HK-2 (cell line): Measurements from ENCODE around the gene HIP1R.

Source experiments
- DNase-seq: peaks from one replicate; pipeline ENCODE4 v3.0.0-alpha.2; 2018; ENCODE audit not compliant: unreplicated experiment

Gene HIP1R

DNA sequence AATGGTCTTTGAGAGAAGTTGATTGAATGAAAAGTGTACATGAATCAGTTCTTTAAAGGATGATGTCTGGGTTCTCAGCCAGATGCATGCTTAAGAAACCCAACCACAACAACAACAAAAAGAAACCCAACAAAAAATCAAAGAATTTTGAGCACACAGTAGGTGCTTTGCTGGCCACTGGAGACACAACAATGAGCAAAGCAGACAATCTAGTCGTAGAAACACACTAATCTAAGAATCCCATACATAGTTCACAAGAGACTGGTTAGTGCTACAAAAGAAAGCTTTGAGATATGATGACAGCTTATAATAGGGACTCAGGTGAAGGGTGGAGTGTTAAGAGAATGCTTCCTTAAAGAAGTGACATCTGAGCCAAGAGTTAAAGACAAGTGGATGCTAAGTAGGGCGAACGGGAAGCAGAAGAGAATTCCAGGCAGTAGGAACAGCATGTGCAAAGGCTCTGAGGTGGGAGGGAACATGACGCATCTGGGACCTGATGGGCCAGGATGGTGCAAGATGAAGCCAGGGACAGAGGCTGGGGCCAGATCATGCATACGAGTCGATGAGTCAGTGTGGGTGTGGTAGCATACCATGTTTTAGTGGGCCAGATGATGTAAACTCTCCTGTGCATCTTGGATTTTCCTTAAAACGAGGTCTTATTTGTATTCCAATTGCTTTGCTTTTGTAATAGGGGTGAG lies 4.6 kb upstream of the HIP1R start:
- peak; percentile 39 for DNase-seq

- DNase-seq, result peak; percentile 62
Measured at GRCh38 chr12:122834104-122834920, 945 bp upstream of the HIP1R start.

DNA sequence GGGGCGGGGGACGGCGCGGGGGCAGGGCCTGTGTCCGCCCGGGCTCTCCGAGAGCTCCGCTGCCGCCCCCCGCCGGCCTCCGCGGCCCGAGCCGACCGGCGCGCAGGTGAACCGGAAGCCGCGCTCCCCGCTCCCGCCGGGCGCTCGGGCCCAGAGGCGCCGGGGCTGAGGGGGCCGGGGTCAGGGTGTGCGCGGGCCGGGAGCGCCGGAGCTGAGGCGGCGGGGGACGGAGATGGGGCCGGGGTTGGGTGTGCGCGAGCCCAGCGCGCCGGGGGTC lies 431 bp downstream of the HIP1R start:
- DNase-seq, result peak; percentile 38

GRCh38 chr12:122836027-122836921 lies 1.0 kb downstream of the HIP1R start:
- DNase-seq, result peak; percentile 52

DNA sequence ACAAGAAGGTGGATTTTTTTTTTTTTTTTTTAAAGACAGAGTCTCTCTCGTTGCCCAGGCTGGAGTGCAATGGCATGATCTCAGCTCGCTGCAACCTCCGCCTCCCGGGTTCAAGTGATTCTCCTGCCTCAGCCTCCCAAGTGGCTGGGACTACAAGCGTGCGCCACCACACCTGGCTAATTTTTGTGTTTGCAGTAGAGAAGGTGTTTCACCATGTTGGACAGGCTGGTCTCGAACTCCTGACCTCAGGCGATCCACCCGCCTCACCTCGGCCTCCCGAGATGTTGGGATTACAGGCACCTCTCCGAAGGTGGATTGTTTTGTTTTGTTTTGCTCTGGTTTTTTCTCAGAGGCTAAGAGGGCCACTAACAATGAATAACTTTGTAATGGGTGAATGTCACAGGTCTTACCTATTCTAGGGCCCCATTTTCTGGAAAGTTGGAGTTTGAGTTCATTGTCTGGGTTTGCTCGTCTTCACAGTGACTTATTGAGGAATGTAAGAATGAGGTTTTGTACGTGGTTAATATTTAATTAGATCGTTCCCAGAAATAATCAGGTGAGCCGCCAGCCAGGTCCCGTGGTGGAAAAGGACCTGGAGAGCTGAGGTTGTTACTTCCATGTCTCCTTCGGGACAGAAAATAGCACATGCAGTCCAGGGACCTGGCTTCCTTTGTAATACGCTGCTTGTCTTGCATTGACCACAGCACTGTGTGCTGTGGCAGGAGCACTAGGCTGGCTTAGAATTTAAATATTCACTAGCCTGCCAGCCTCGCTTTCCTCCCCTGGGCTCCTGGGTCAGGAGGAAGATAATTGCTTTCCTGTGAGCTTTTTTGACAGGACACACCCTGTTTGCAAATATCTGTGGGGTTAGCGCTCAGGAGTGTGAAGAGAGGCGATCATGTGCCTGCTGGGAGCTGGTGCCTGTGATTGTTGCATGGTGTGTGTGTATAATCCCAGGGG lies 2.3 kb downstream of the HIP1R start:
- peak; percentile 68 for DNase-seq

GRCh38 chr12:122838841-122839240 lies 3.6 kb downstream of the HIP1R start:
- DNase-seq, result no peak

DNA sequence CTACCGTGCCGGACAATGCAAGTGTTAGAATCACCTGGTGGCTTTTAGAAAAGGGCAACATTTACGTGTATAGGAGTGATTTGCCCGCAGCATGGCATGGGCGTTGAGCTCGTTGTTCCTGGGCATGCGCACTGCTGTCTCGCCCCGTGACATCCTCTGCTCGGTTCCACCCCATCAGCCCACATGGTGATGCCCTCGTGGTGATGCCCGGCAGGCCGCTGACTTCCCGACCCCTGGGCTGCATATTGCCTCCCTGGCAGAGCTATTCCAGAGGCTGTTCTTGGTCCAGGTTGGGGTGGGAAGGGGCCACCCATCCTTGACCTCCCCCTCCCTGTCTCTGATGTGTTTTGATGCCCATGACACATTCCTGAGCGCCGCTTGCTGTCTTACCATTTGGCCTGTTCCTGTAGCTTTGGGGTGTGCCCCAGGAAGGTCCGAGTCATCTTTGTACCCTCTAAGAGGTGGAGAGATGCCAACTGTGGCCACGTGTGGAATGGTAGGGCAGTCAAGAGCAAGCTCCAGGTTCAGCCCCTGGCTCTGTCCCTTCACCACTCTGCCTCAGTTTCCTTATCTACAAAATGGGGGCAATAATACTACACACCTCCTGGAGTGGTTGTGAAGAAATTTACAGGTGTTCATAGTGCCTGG lies 4.8 kb downstream of the HIP1R start:
- no peak for DNase-seq

- DNase-seq, result no peak
Measured at GRCh38 chr12:122840580-122841513, 5.6 kb downstream of the HIP1R start.

DNA sequence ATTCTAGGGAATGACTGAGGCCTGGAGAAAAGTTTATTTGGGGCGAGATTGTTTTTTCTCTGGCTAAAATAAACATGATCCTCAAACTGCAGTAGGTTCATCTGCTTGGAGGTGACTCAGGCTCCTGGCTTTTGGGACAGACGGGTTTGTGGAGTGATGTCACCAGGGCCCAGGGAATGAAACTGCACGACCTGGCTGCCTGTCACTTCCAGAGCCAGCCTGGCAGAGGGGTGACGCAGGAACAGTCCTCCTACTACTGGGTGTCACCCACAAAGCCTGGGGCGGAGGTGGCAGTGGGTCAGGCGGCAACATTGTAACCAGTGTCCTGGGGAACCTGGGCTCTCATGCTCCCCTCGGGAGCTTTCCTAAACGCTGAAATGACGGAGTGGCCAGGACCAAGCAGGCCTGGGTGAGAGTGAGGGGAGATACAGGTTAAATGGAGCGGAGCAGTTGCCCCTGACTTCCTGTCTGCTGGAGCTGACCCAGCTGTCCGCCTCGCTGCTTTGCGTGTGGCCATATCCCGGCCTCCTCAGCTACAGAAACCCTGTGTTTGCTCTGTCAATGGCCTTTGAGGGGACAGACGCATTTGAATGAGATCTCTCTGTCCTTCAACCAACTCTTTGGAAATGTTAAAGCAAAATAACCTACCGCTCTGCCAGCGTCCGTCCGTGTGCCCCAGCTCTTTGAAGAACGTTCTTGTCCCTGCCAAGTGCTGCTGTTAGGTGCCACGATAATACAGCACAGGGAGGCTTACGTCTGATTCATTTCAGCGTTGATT lies 6.5 kb downstream of the HIP1R start:
- peak; percentile 62 for DNase-seq

DNA sequence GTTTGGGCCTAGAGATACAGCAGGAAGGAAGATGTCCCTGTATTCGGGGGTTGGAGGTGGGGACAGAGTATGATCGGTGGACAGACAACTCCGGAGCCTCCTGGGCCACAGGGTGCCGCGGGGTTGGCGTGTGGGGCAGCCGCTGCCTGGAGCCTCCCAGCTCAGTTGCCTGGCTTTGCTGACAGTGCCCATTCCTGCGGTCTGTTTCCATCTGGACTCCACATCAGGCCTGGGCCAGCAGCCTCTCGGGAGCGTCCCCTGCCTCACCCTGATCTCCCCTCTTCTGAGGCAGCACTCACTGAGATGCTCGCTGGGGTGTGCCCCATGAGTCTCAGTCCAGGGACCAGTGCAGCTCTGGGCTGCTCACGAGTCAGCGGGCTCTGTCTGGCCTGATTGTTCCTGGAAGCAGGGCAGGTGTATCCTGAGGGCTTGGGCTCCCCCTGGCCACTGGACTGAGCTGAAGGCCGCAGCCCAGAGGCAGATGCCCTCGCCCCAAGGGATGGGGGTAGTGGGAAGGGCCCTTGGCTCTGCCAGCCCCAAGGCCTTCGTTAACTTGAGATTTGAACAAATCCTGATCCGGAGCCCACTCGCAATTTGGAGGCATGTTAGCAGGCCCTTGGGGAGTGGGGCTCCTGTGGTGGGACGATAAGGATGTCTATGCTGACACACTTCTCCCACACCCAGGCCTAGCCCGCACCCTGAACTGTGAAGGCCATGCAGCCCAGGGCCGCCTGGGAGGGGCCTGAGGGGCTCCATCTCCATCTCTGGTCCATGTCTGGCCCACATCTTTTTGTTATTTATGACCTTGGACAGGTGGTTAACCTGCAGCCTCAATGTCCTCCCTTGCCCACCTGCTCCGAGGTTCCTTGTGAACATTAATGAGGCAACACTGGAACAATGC lies 7.5 kb downstream of the HIP1R start:
- no peak for DNase-seq

DNA sequence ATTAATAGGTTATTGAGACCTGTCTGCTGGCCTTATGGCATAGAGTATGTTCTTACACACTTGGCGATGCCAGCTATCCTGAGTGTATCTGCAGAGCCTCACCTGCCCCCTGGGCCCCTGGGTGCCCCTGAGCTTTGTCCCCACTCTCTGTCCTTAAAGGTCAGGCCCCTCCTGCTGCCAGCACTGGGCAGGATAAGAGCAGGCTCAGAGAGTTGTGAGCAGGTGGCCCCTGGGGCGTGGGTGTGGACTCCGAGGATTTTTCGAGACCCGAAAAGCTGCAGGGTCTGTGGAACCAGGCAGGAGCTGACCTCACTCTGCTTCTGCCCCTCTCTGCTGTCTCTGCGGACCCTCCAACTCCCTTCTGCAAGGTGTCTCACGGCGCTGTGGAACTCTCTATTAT lies 8.2 kb downstream of the HIP1R start:
- DNase-seq, result no peak

GRCh38 chr12:122844366-122844971 lies 9.2 kb downstream of the HIP1R start:
- DNase-seq, result no peak

- DNase-seq, result no peak
Measured at GRCh38 chr12:122845041-122845864, 10.0 kb downstream of the HIP1R start.

GRCh38 chr12:122845865-122846621 lies 10.8 kb downstream of the HIP1R start:
- DNase-seq, result no peak

DNA sequence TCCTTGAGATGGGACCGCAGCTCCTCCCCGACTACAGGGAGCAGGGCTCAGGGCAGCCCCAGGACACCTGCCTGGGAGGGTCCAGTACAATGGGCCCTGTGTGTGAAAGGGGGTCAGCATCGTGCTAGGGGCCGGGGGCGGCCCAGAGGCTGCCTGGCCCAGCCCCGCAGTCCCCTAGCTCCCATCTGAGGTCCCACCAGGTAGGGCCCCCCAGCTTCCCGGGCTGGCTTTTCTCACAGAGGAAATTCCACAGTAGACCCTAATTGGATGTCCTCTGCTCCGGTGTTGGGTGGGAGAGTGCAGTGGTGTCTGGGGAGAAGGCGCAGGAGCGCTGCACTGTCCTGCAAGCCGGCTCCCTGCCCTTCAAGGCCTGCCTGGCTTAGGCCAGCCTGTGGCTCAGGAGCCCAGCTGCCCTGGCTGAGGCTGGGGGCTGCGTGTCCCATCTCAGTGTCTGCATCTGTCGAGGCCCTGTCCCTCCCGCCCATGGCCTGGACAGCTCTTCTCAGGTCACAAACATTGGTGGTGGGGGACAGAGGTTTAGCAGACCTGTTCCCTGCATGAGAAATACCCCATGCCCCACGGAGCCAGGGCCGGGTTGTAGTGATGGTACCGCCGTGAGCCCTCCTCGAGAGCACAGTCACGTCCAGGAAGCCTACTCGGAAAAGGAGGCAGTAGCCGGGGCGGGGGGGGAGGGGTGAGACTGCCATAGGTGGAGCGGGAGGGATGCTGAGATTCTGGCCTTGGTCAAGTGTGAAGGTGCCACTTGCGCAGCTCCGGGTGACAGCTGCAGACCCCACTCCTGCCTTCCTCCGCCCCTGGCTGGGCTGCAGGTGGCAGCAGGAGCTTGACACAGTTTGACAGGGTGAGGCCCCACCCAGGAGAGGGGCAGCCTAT lies 11.6 kb downstream of the HIP1R start:
- no peak for DNase-seq
